Neural progenitor cell (in vitro differentiated cells): ENCODE data around the gene DOCK9. TPM values are rescaled to one million over a fixed set of nuclear protein-coding genes. Genes with fewer than 3 reads are reported as not detected.

Source experiments
- DNase-seq: peaks from one replicate; pipeline ENCODE4 v3.0.0-alpha.2; 2016; ENCODE audit warnings: low spot score
- H2AFZ ChIP-seq: fragments of 200-600 bp; sonication (generic); replicated peaks from 2 replicates; pipeline ENCODE4 v1.6.1; 2016; ENCODE audit warnings: antibody characterized with exemption
- H3F3A ChIP-seq: fragments of 200-600 bp; sonication (generic); 2 replicates; pipeline ENCODE4 v1.6.1; 2016; ENCODE audit warnings: antibody characterized with exemption, low read depth
- H3K27ac ChIP-seq: fragments of 200-600 bp; sonication (generic); 2 replicates; pipeline ENCODE4 v1.5.1; 2016; ENCODE audit warnings: mild to moderate bottlenecking
- H3K27me3 ChIP-seq: fragments of 200-600 bp; sonication (generic); 2 replicates; pipeline ENCODE4 v1.6.1; 2016; ENCODE audit warnings: mild to moderate bottlenecking, moderate library complexity
- H3K36me3 ChIP-seq: fragments of 200-600 bp; sonication (generic); 2 replicates; pipeline ENCODE4 v1.5.1; 2016
- H3K4me1 ChIP-seq: fragments of 200-600 bp; sonication (generic); 2 replicates; pipeline ENCODE4 v1.6.1; 2016; ENCODE audit warnings: mixed run types
- H3K4me2 ChIP-seq: fragments of 200-600 bp; sonication (generic); 2 replicates; pipeline ENCODE4 v1.6.1; 2016
- H3K4me3 ChIP-seq: fragments of 200-600 bp; sonication (generic); 2 replicates; pipeline ENCODE4 v1.5.1; 2016
- H3K79me2 ChIP-seq: fragments of 200-600 bp; sonication (generic); 2 replicates; pipeline ENCODE4 v1.6.1; 2016; ENCODE audit warnings: low read depth
- H3K9ac ChIP-seq: fragments of 200-600 bp; sonication (generic); 2 replicates; pipeline ENCODE4 v1.6.1; 2016
- H3K9me3 ChIP-seq: fragments of 200-600 bp; sonication (generic); 2 replicates; pipeline ENCODE4 v1.5.1; 2016; ENCODE audit warnings: low read depth
- H4K20me1 ChIP-seq: fragments of 200-600 bp; sonication (generic); 2 replicates; pipeline ENCODE4 v1.6.1; 2016; ENCODE audit warnings: low read depth
- H3K27ac Mint-ChIP-seq: 3 replicates; pipeline ENCODE4 v1.8.0; 2021; ENCODE audit warnings: mixed read lengths
- H3K27me3 Mint-ChIP-seq: 2 replicates; pipeline ENCODE4 v1.8.0; 2022; ENCODE audit warnings: low read depth, mild to moderate bottlenecking, inconsistent platforms, moderate library complexity, mixed read lengths; ENCODE audit not compliant: insufficient read depth
- H3K36me3 Mint-ChIP-seq: 3 replicates; pipeline ENCODE4 v1.8.0; 2021; ENCODE audit warnings: mixed read lengths
- H3K4me1 Mint-ChIP-seq: 3 replicates; pipeline ENCODE4 v1.8.0; 2021; ENCODE audit warnings: mixed read lengths
- H3K4me3 Mint-ChIP-seq: 3 replicates; pipeline ENCODE4 v1.8.0; 2021; ENCODE audit warnings: mild to moderate bottlenecking, moderate library complexity, mixed read lengths
- H3K9me3 Mint-ChIP-seq: 3 replicates; pipeline ENCODE4 v1.8.0; 2020; ENCODE audit warnings: mixed read lengths
- CTCF ChIP-seq: fragments of 200-600 bp; sonication (generic); IDR thresholded peaks from 2 replicates; pipeline ENCODE4 v1.5.1; 2017; ENCODE audit warnings: antibody characterized with exemption, mild to moderate bottlenecking
- EZH2 ChIP-seq: fragments of 200-600 bp; sonication (generic); IDR thresholded peaks from 2 replicates; pipeline ENCODE4 v1.6.1; 2017; ENCODE audit warnings: antibody characterized with exemption, mild to moderate bottlenecking, moderate library complexity
- EZH2phosphoT487 ChIP-seq: fragments of 200-600 bp; sonication (generic); IDR thresholded peaks from 2 replicates; pipeline ENCODE4 v1.6.1; 2017; ENCODE audit warnings: antibody characterized with exemption
- total RNA-seq: library from RNA; depleted of rRNA; stranded (reverse); fragments of >200 nt; gene quantifications from 2 replicates; pipeline ENCODE4 v1.2.3, GENCODE V29; 2015; ENCODE audit warnings: low replicate concordance

Gene DOCK9
- total RNA-seq, 1 donor from 2014 or later: 16.6 TPM

GRCh38 chr13:98791611-98792010, 186.3 kb downstream of the DOCK9 start:
- H3K4me2 ChIP-seq: no peak overlapping the region
- H3K79me2 ChIP-seq: no peaks in the 10 kb centered on the region
- no peaks in the 10 kb centered on the region for H3K4me1 ChIP-seq
- H2AFZ ChIP-seq: no peak overlapping the region
- H3K9ac ChIP-seq: no peak overlapping the region
- Mint-ChIP-seq H3K4me1 (no peaks in the 10 kb centered on the region), H3K27ac (no peak overlapping the region), H3K27me3 (peaks cover 6% of the 10 kb centered on the region), H3K36me3 (peaks cover 4% of the 10 kb centered on the region), H3K4me3 (no peak overlapping the region), H3K9me3 (no peaks in the 10 kb centered on the region)
- no peaks in the 10 kb centered on the region for H3K27me3 ChIP-seq
- H3K36me3 ChIP-seq: no peaks in the 10 kb centered on the region
- DNase-seq: no peak
- H3K9me3 ChIP-seq: no peaks in the 10 kb centered on the region
- H3F3A ChIP-seq: no peaks in the 10 kb centered on the region
- H4K20me1 ChIP-seq: no peaks in the 10 kb centered on the region
- no peak overlapping the region for H3K4me3 ChIP-seq
- H3K27ac ChIP-seq: no peak overlapping the region
- TF ChIP-seq EZH2 (no peak), EZH2phosphoT487 (no peak), CTCF (no peak)

- no peaks in the 10 kb centered on the region for H3K36me3 Mint-ChIP-seq
- TF ChIP-seq CTCF (no peak), EZH2 (no peak), EZH2phosphoT487 (no peak)
- H3K27ac Mint-ChIP-seq: peak overlapping the region; percentile 58
- Histone ChIP-seq H3K9me3 (no peaks in the 10 kb centered on the region), H3K36me3 (no peaks in the 10 kb centered on the region), H4K20me1 (no peaks in the 10 kb centered on the region), H3K4me3 (no peak overlapping the region), H2AFZ (no peak overlapping the region), H3F3A (no peaks in the 10 kb centered on the region), H3K4me1 (no peaks in the 10 kb centered on the region), H3K27me3 (no peaks in the 10 kb centered on the region), H3K9ac (no peak overlapping the region), H3K4me2 (no peak overlapping the region), H3K27ac (no peak overlapping the region), H3K79me2 (no peaks in the 10 kb centered on the region)
- no peaks in the 10 kb centered on the region for H3K9me3 Mint-ChIP-seq
- no peaks in the 10 kb centered on the region for H3K4me1 Mint-ChIP-seq
- no peak overlapping the region for H3K4me3 Mint-ChIP-seq
- DNase-seq: no peak
- peaks cover 6% of the 10 kb centered on the region for H3K27me3 Mint-ChIP-seq
Measured at GRCh38 chr13:98787996-98788395, 189.9 kb downstream of the DOCK9 start.

- no peak for DNase-seq
- Histone ChIP-seq H3K79me2 (no peaks in the 10 kb centered on the region), H2AFZ (no peak overlapping the region), H3K27me3 (no peaks in the 10 kb centered on the region), H3K27ac (no peak overlapping the region), H3K9ac (no peak overlapping the region), H3F3A (no peaks in the 10 kb centered on the region), H3K4me2 (no peak overlapping the region), H3K9me3 (no peaks in the 10 kb centered on the region), H3K4me1 (no peaks in the 10 kb centered on the region), H3K36me3 (no peaks in the 10 kb centered on the region), H3K4me3 (no peak overlapping the region), H4K20me1 (no peaks in the 10 kb centered on the region)
- Mint-ChIP-seq H3K4me1 (no peaks in the 10 kb centered on the region), H3K36me3 (no peaks in the 10 kb centered on the region), H3K27me3 (peaks cover 6% of the 10 kb centered on the region), H3K4me3 (no peak overlapping the region), H3K27ac (no peak overlapping the region), H3K9me3 (no peaks in the 10 kb centered on the region)
- TF ChIP-seq EZH2 (no peak), EZH2phosphoT487 (no peak), CTCF (no peak)
Measured at GRCh38 chr13:98787173-98787572, 190.7 kb downstream of the DOCK9 start.

GRCh38 chr13:98786023-98786422, 191.8 kb downstream of the DOCK9 start:
- no peak overlapping the region for H3K27ac Mint-ChIP-seq
- no peaks in the 10 kb centered on the region for H3F3A ChIP-seq
- H3K36me3 Mint-ChIP-seq: no peaks in the 10 kb centered on the region
- no peaks in the 10 kb centered on the region for H3K27me3 ChIP-seq
- no peak for TF ChIP-seq EZH2
- no peak for TF ChIP-seq CTCF
- TF ChIP-seq EZH2phosphoT487: no peak
- no peak overlapping the region for H3K27ac ChIP-seq
- H3K27me3 Mint-ChIP-seq: peaks cover 8% of the 10 kb centered on the region
- H2AFZ ChIP-seq: no peak overlapping the region
- no peak overlapping the region for H3K4me3 ChIP-seq
- H3K4me1 Mint-ChIP-seq: no peaks in the 10 kb centered on the region
- no peak overlapping the region for H3K4me3 Mint-ChIP-seq
- no peaks in the 10 kb centered on the region for H3K36me3 ChIP-seq
- no peaks in the 10 kb centered on the region for H3K79me2 ChIP-seq
- peak; percentile 16 for DNase-seq
- H4K20me1 ChIP-seq: no peaks in the 10 kb centered on the region
- no peaks in the 10 kb centered on the region for H3K9me3 ChIP-seq
- no peak overlapping the region for H3K4me2 ChIP-seq
- H3K9ac ChIP-seq: no peak overlapping the region
- H3K4me1 ChIP-seq: no peaks in the 10 kb centered on the region
- no peaks in the 10 kb centered on the region for H3K9me3 Mint-ChIP-seq
